ENCODE measurements around the gene LMNB1. TPM values are rescaled to one million over a fixed set of nuclear protein-coding genes. Genes with fewer than 3 reads are reported as not detected.
A peak's percentile ranks its signal among the peaks of the same experiment; 100 is the strongest.

The LMNB1 gene
- total and polyA plus RNA-seq, 2 experiments from 2014 or later = 20.1 to 269 TPM

DNA sequence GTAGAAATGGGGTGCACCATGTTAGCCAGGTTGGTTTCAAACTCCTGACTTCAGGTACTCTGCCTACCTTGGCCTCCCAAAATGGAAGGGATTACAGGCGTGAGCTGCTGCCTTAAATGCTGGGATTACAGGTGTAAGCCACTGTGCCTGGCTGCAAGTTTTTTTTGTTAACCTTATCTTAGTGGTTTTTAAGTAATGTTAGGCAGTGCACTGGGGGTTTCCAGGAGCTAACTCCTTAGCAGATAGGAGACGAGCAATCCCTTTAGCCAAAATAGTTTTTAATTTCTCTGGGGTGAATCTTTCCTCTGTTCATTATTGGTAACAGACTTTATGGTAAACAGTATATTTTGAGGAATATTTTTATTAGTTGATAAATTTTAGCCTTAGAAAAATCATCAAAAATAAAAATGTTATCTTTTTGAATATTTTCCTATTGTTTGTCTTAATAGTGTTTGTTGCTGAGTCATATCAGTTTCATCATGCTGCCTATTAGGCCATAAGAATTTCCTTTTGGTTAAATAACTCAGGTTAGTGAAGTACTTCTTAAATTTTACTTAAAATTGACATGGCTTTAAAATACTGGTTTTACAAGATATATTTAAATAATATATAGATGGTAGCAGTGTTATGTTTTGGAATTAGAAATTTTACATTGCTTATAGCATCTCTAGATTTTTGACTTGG, 37.9 kb downstream of the LMNB1 start:
- peaks cover 76% of the 10 kb centered on the region for H3K79me2 ChIP-seq (replicated peaks; ENCODE audit: insufficient read depth)
- TF ChIP-seq, protein P1, sequence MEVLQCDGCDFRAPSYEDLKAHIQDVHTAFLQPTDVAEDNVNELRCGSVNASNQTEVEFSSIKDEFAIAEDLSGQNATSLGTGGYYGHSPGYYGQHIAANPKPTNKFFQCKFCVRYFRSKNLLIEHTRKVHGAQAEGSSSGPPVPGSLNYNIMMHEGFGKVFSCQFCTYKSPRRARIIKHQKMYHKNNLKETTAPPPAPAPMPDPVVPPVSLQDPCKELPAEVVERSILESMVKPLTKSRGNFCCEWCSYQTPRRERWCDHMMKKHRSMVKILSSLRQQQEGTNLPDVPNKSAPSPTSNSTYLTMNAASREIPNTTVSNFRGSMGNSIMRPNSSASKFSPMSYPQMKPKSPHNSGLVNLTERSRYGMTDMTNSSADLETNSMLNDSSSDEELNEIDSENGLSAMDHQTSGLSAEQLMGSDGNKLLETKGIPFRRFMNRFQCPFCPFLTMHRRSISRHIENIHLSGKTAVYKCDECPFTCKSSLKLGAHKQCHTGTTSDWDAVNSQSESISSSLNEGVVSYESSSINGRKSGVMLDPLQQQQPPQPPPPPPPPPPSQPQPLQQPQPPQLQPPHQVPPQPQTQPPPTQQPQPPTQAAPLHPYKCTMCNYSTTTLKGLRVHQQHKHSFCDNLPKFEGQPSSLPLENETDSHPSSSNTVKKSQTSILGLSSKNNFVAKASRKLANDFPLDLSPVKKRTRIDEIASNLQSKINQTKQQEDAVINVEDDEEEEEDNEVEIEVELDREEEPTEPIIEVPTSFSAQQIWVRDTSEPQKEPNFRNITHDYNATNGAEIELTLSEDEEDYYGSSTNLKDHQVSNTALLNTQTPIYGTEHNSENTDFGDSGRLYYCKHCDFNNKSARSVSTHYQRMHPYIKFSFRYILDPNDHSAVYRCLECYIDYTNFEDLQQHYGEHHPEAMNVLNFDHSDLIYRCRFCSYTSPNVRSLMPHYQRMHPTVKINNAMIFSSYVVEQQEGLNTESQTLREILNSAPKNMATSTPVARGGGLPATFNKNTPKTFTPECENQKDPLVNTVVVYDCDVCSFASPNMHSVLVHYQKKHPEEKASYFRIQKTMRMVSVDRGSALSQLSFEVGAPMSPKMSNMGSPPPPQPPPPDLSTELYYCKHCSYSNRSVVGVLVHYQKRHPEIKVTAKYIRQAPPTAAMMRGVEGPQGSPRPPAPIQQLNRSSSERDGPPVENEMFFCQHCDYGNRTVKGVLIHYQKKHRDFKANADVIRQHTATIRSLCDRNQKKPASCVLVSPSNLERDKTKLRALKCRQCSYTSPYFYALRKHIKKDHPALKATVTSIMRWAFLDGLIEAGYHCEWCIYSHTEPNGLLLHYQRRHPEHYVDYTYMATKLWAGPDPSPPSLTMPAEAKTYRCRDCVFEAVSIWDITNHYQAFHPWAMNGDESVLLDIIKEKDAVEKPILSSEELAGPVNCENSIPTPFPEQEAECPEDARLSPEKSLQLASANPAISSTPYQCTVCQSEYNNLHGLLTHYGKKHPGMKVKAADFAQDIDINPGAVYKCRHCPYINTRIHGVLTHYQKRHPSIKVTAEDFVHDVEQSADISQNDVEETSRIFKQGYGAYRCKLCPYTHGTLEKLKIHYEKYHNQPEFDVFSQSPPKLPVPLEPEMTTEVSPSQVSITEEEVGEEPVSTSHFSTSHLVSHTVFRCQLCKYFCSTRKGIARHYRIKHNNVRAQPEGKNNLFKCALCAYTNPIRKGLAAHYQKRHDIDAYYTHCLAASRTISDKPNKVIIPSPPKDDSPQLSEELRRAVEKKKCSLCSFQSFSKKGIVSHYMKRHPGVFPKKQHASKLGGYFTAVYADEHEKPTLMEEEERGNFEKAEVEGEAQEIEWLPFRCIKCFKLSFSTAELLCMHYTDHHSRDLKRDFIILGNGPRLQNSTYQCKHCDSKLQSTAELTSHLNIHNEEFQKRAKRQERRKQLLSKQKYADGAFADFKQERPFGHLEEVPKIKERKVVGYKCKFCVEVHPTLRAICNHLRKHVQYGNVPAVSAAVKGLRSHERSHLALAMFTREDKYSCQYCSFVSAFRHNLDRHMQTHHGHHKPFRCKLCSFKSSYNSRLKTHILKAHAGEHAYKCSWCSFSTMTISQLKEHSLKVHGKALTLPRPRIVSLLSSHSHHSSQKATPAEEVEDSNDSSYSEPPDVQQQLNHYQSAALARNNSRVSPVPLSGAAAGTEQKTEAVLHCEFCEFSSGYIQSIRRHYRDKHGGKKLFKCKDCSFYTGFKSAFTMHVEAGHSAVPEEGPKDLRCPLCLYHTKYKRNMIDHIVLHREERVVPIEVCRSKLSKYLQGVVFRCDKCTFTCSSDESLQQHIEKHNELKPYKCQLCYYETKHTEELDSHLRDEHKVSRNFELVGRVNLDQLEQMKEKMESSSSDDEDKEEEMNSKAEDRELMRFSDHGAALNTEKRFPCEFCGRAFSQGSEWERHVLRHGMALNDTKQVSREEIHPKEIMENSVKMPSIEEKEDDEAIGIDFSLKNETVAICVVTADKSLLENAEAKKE (CRISPR knock-in tag; IDR thresholded peaks at IDR 0.05) = no peak
- no peak for TF ChIP-seq REST (IDR thresholded peaks at IDR 0.05; ENCODE audit: unreplicated experiment)
- TF ChIP-seq CREB1 (CRISPR knock-in tag; IDR thresholded peaks at IDR 0.05; ENCODE audit: low read depth) = no peak
- TF ChIP-seq CTCF (conservative IDR thresholded peaks at IDR 0.05; ENCODE audit: low read depth in 2 of 2) = no peak
- no peak for TF ChIP-seq JUNB (IDR thresholded peaks at IDR 0.05; ENCODE audit: unreplicated experiment)
- TF ChIP-seq STAT1 (IDR thresholded peaks at IDR 0.05; ENCODE audit: unreplicated experiment) = no peak
- no peak for TF ChIP-seq EZH2 (IDR thresholded peaks at IDR 0.05; ENCODE audit: low read depth, unreplicated experiment)
- TF ChIP-seq NANOG (IDR thresholded peaks at IDR 0.05; ENCODE audit: borderline replicate concordance) = no peak
- TF ChIP-seq EZH2phosphoT487 (IDR thresholded peaks at IDR 0.05; ENCODE audit: unreplicated experiment) = no peak
- no peak for TF ChIP-seq ZNF331 (CRISPR knock-in tag; IDR thresholded peaks at IDR 0.05; ENCODE audit: low read depth)
- TF ChIP-seq ZNF114 (CRISPR knock-in tag; IDR thresholded peaks at IDR 0.05) = no peak
- no peak for TF ChIP-seq POLR2AphosphoS5 (IDR thresholded peaks at IDR 0.05; ENCODE audit: low read depth)
- TF ChIP-seq, protein P2, sequence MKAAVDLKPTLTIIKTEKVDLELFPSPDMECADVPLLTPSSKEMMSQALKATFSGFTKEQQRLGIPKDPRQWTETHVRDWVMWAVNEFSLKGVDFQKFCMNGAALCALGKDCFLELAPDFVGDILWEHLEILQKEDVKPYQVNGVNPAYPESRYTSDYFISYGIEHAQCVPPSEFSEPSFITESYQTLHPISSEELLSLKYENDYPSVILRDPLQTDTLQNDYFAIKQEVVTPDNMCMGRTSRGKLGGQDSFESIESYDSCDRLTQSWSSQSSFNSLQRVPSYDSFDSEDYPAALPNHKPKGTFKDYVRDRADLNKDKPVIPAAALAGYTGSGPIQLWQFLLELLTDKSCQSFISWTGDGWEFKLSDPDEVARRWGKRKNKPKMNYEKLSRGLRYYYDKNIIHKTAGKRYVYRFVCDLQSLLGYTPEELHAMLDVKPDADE (IDR thresholded peaks at IDR 0.05) = no peak
- H3K4me3 Mint-ChIP-seq = no peak overlapping the region
- no peaks in the 10 kb centered on the region for H3K9me3 Mint-ChIP-seq
- H3K27ac Mint-ChIP-seq = peak overlapping the region; percentile 90
- no peaks in the 10 kb centered on the region for H3K9me2 ChIP-seq (ENCODE audit: insufficient read depth)
- H3K27me3 ChIP-seq (ENCODE audit: insufficient read depth) = no peaks in the 10 kb centered on the region
- no peaks in the 10 kb centered on the region for H3K4me1 Mint-ChIP-seq
- no peaks in the 10 kb centered on the region; the same call in 1 of the 2 replicates for H3F3A ChIP-seq (replicated peaks; ENCODE audit: low read depth)
- no peaks in the 10 kb centered on the region for H3K4me1 ChIP-seq (ENCODE audit: insufficient read depth)
- no peak for DNase-seq (ENCODE audit: low spot score)
- peaks cover 88% of the 10 kb centered on the region for H3K36me3 Mint-ChIP-seq (ENCODE audit: low read depth)
- H2AFZ ChIP-seq = no peak overlapping the region
- H3K27ac ChIP-seq (ENCODE audit: low read depth) = peak overlapping the region; percentile 51
- H4K20me1 ChIP-seq (replicated peaks; ENCODE audit: insufficient read depth) = peaks cover 8% of the 10 kb centered on the region
- peaks cover 2% of the 10 kb centered on the region for H3K27me3 Mint-ChIP-seq (ENCODE audit: insufficient read depth, low read depth, poor library complexity)
- no peak overlapping the region for H3K4me3 ChIP-seq
- no peak overlapping the region for H3K4me2 ChIP-seq
- H3K36me3 ChIP-seq (ENCODE audit: insufficient read depth) = peaks cover 63% of the 10 kb centered on the region
- ATAC-seq = no peak

Data from GM23338 (cell line).